ENCODE results near the gene SREBF2.

DNA sequence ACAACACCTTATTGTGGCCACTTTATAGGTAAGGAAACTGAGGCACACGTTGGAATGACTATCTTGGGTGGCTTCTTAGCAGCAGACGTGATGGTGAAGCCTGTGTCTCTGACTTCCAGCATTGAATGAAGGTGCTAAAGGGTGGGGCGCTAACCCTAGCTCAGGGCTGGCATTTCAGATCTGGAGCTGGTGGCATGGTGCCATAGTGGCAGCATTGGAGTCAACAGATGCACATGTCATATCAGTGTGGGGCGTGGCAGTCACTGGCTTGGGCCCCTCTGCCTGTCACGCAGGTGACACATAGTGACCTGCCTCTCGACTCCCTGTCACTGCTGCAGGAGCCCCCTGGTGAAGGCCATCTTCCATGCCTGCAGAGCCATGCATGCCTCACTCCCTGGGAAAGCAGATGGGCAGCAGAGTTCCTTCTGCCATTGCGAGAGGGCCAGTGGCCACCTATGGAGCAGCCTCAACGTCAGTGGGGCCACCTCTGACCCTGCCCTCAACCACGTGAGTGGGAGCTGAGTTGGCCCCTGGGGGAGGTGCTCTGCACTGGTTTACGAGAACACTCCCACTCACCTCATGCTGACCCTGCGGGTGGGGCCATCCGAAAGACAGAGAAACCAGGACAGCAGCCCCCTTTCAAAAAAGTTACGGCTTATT, 67.2 kb downstream of the SREBF2 start:
- TF ChIP-seq, protein P1, sequence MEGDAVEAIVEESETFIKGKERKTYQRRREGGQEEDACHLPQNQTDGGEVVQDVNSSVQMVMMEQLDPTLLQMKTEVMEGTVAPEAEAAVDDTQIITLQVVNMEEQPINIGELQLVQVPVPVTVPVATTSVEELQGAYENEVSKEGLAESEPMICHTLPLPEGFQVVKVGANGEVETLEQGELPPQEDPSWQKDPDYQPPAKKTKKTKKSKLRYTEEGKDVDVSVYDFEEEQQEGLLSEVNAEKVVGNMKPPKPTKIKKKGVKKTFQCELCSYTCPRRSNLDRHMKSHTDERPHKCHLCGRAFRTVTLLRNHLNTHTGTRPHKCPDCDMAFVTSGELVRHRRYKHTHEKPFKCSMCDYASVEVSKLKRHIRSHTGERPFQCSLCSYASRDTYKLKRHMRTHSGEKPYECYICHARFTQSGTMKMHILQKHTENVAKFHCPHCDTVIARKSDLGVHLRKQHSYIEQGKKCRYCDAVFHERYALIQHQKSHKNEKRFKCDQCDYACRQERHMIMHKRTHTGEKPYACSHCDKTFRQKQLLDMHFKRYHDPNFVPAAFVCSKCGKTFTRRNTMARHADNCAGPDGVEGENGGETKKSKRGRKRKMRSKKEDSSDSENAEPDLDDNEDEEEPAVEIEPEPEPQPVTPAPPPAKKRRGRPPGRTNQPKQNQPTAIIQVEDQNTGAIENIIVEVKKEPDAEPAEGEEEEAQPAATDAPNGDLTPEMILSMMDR (IDR thresholded peaks at IDR 0.05) = no peak
- no peak for TF ChIP-seq POLR2A (IDR thresholded peaks at IDR 0.05)

Measured in uterus (tissue), 2 donors.